Measurements from ENCODE around the gene BCO2. TPM values are rescaled to one million over a fixed set of nuclear protein-coding genes. Genes with fewer than 3 reads are reported as not detected.
A peak's percentile ranks its signal among the peaks of the same experiment; 100 is the strongest.

The BCO2 gene
- total RNA-seq, 2 donors from 2014 or later = 1.1 to 1.3 TPM

GRCh38 chr11:112226831-112227401 is 51.6 kb downstream of the BCO2 start:
- DNase-seq (no peak), ATAC-seq (replicated peaks in 1 of 2) (peak; percentile 71 to 74)
- Mint-ChIP-seq H3K27ac (peak overlapping the region; percentile 71), H3K36me3 (ENCODE audit: insufficient read depth in 2 of 2) (peaks cover 0 to 15% of the 10 kb centered on the region in 2 donors), H3K4me1 (ENCODE audit: low read depth) (peaks cover 17% of the 10 kb centered on the region), H3K27me3 (ENCODE audit: low read depth) (no peaks in the 10 kb centered on the region), H3K4me3 (peak overlapping the region; percentile 88 to 89), H3K9me3 (no peaks in the 10 kb centered on the region)

- Mint-ChIP-seq H3K27me3 (ENCODE audit: low read depth) (no peaks in the 10 kb centered on the region), H3K36me3 (ENCODE audit: insufficient read depth in 2 of 2) (peaks cover 0 to 15% of the 10 kb centered on the region in 2 donors), H3K9me3 (no peaks in the 10 kb centered on the region), H3K4me1 (ENCODE audit: low read depth) (peaks cover 17% of the 10 kb centered on the region), H3K4me3 (peak overlapping the region; percentile 88 to 89), H3K27ac (peak overlapping the region; percentile 71)
- ATAC-seq (replicated peaks in 1 of 2) = no peak
- DNase-seq = no peak
Measured at GRCh38 chr11:112227471-112227870, 52.2 kb downstream of the BCO2 start.

GRCh38 chr11:112228706-112229105 is 53.4 kb downstream of the BCO2 start:
- ATAC-seq (replicated peaks in 1 of 2) (no peak), DNase-seq (no peak)
- Mint-ChIP-seq H3K27me3 (ENCODE audit: low read depth) (no peaks in the 10 kb centered on the region), H3K9me3 (no peaks in the 10 kb centered on the region), H3K36me3 (ENCODE audit: insufficient read depth in 2 of 2) (peaks cover 0 to 15% of the 10 kb centered on the region in 2 donors), H3K4me3 (no peak overlapping the region), H3K27ac (peak overlapping the region; percentile 31), H3K4me1 (ENCODE audit: low read depth) (peaks cover 17% of the 10 kb centered on the region)

- Mint-ChIP-seq H3K27me3 (ENCODE audit: low read depth) (no peaks in the 10 kb centered on the region), H3K9me3 (no peaks in the 10 kb centered on the region), H3K36me3 (ENCODE audit: insufficient read depth in 2 of 2) (peaks cover 0 to 15% of the 10 kb centered on the region in 2 donors), H3K4me1 (ENCODE audit: low read depth) (peaks cover 17% of the 10 kb centered on the region), H3K4me3 (no peak overlapping the region), H3K27ac (no peak overlapping the region)
- no peak for DNase-seq
- ATAC-seq (replicated peaks in 1 of 2) = no peak
Measured at GRCh38 chr11:112229159-112229558, 53.8 kb downstream of the BCO2 start.

GRCh38 chr11:112229746-112230433 is 54.6 kb downstream of the BCO2 start:
- no peak for DNase-seq
- ATAC-seq (replicated peaks in 1 of 2) = no peak
- H3K4me1 Mint-ChIP-seq (ENCODE audit: low read depth) = peaks cover 17% of the 10 kb centered on the region
- no peak overlapping the region for H3K4me3 Mint-ChIP-seq
- peaks cover 0 to 15% of the 10 kb centered on the region in 2 donors for H3K36me3 Mint-ChIP-seq (ENCODE audit: insufficient read depth in 2 of 2)
- no peaks in the 10 kb centered on the region for H3K9me3 Mint-ChIP-seq
- no peaks in the 10 kb centered on the region for H3K27me3 Mint-ChIP-seq (ENCODE audit: low read depth)
- H3K27ac Mint-ChIP-seq = no peak overlapping the region

GRCh38 chr11:112231952-112232351 is 56.6 kb downstream of the BCO2 start:
- peaks cover 2 to 27% of the 10 kb centered on the region in 2 donors for H3K36me3 Mint-ChIP-seq (ENCODE audit: insufficient read depth in 2 of 2)
- H3K4me3 Mint-ChIP-seq = no peak overlapping the region
- H3K27ac Mint-ChIP-seq = no peak overlapping the region
- H3K9me3 Mint-ChIP-seq = no peaks in the 10 kb centered on the region
- no peaks in the 10 kb centered on the region for H3K27me3 Mint-ChIP-seq (ENCODE audit: low read depth)
- H3K4me1 Mint-ChIP-seq (ENCODE audit: low read depth) = peaks cover 16% of the 10 kb centered on the region
- ATAC-seq (replicated peaks in 1 of 2) = no peak
- DNase-seq = no peak

GRCh38 chr11:112235750-112236390 is 60.6 kb downstream of the BCO2 start:
- ATAC-seq (replicated peaks in 1 of 2) (no peak), DNase-seq (no peak)
- Mint-ChIP-seq H3K27me3 (ENCODE audit: low read depth) (no peaks in the 10 kb centered on the region), H3K4me3 (no peak overlapping the region), H3K4me1 (ENCODE audit: low read depth) (no peaks in the 10 kb centered on the region), H3K27ac (no peak overlapping the region), H3K9me3 (no peaks in the 10 kb centered on the region), H3K36me3 (ENCODE audit: insufficient read depth in 2 of 2) (peaks cover 5 to 24% of the 10 kb centered on the region in 2 donors)

GRCh38 chr11:112237451-112237850 is 62.1 kb downstream of the BCO2 start:
- no peak overlapping the region for H3K4me3 Mint-ChIP-seq
- H3K9me3 Mint-ChIP-seq = no peaks in the 10 kb centered on the region
- peaks cover 5 to 21% of the 10 kb centered on the region in 2 donors for H3K36me3 Mint-ChIP-seq (ENCODE audit: insufficient read depth in 2 of 2)
- ATAC-seq (replicated peaks in 1 of 2) (no peak), DNase-seq (no peak)
- no peaks in the 10 kb centered on the region for H3K4me1 Mint-ChIP-seq (ENCODE audit: low read depth)
- no peak overlapping the region for H3K27ac Mint-ChIP-seq
- H3K27me3 Mint-ChIP-seq (ENCODE audit: low read depth) = no peaks in the 10 kb centered on the region

- H3K4me3 Mint-ChIP-seq = no peak overlapping the region
- H3K27me3 Mint-ChIP-seq (ENCODE audit: low read depth) = no peaks in the 10 kb centered on the region
- DNase-seq (no peak), ATAC-seq (replicated peaks in 1 of 2) (no peak)
- H3K9me3 Mint-ChIP-seq = peaks cover 0 to 2% of the 10 kb centered on the region in 2 donors
- peaks cover 9 to 26% of the 10 kb centered on the region in 2 donors for H3K36me3 Mint-ChIP-seq (ENCODE audit: insufficient read depth in 2 of 2)
- no peaks in the 10 kb centered on the region for H3K4me1 Mint-ChIP-seq (ENCODE audit: low read depth)
- no peak overlapping the region for H3K27ac Mint-ChIP-seq
Measured at GRCh38 chr11:112238041-112238440, 62.7 kb downstream of the BCO2 start.

- Mint-ChIP-seq H3K9me3 (peaks cover 2 to 10% of the 10 kb centered on the region in 2 donors), H3K27me3 (ENCODE audit: low read depth) (no peaks in the 10 kb centered on the region)
- ATAC-seq (replicated peaks in 1 of 2) = no peak
Measured at GRCh38 chr11:112241486-112241885, 66.2 kb downstream of the BCO2 start.

GRCh38 chr11:112247201-112247600 is 71.9 kb downstream of the BCO2 start:
- DNase-seq (no peak), ATAC-seq (replicated peaks in 1 of 2) (no peak)
- Mint-ChIP-seq H3K9me3 (peaks cover 2 to 10% of the 10 kb centered on the region in 2 donors), H3K4me3 (no peak overlapping the region), H3K4me1 (ENCODE audit: low read depth) (no peaks in the 10 kb centered on the region), H3K27ac (no peak overlapping the region), H3K36me3 (ENCODE audit: insufficient read depth in 2 of 2) (peaks cover 4 to 13% of the 10 kb centered on the region in 2 donors), H3K27me3 (ENCODE audit: low read depth) (no peaks in the 10 kb centered on the region)

More at GRCh38 chr11:112241486-112241885, 66.2 kb downstream of the BCO2 start:
- Mint-ChIP-seq H3K4me3 (no peak overlapping the region), H3K4me1 (ENCODE audit: low read depth) (no peaks in the 10 kb centered on the region), H3K36me3 (ENCODE audit: insufficient read depth in 2 of 2) (peaks cover 7 to 24% of the 10 kb centered on the region in 2 donors), H3K27ac (no peak overlapping the region)
- no peak for DNase-seq

GRCh38 chr11:112248201-112248600 is 72.9 kb downstream of the BCO2 start:
- no peak overlapping the region for H3K4me3 Mint-ChIP-seq
- no peaks in the 10 kb centered on the region for H3K27me3 Mint-ChIP-seq (ENCODE audit: low read depth)
- DNase-seq (no peak), ATAC-seq (replicated peaks in 1 of 2) (no peak)
- H3K27ac Mint-ChIP-seq = no peak overlapping the region
- peaks cover 2 to 8% of the 10 kb centered on the region in 2 donors for H3K9me3 Mint-ChIP-seq
- no peaks in the 10 kb centered on the region for H3K4me1 Mint-ChIP-seq (ENCODE audit: low read depth)
- peaks cover 0 to 6% of the 10 kb centered on the region in 2 donors for H3K36me3 Mint-ChIP-seq (ENCODE audit: insufficient read depth in 2 of 2)

- DNase-seq = no peak
- Mint-ChIP-seq H3K4me1 (ENCODE audit: low read depth) (no peaks in the 10 kb centered on the region), H3K27ac (no peak overlapping the region), H3K27me3 (ENCODE audit: low read depth) (no peaks in the 10 kb centered on the region), H3K9me3 (peaks cover 0 to 2% of the 10 kb centered on the region in 2 donors), H3K36me3 (ENCODE audit: insufficient read depth in 2 of 2) (no peaks in the 10 kb centered on the region), H3K4me3 (no peak overlapping the region)
- ATAC-seq (replicated peaks in 1 of 2) = no peak
Measured at GRCh38 chr11:112249871-112250610, 74.7 kb downstream of the BCO2 start.
